Measurements from ENCODE around the gene POU2F1.
"Not testable (repeated sequence)": the region's sequence is repeated elsewhere in the genome, so short reads cannot be mapped to it uniquely, and the experiment has no call there.

The POU2F1 gene

DNA sequence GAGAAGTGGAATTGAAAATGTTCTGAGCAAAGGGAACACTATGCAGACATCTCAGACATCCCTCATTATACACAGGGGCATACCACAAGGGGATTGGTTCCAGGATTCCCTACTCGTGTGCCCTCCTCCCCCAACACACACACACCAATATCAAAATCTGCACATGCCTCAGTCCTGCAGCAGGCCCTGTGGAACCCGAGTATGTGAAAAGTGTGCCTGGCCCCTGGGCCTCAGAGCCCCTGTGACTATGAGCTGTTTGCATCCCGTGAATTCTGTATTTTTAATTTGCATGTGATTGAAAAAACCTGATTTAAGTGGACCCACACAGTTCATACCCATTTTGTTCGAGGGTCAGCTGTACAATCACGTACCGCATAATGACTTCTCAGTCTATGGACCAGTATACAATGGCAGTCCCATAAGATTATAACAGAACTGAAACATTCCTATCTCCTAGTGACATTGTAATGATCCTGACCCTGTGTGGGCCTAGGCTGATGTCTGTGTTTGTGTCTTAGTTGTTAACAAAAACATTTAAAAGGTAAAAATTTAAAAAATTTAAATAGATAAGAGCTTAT, 11.3 kb downstream of the POU2F1 start:
- no peak for DNase-seq (ENCODE audit: low spot score)

DNA sequence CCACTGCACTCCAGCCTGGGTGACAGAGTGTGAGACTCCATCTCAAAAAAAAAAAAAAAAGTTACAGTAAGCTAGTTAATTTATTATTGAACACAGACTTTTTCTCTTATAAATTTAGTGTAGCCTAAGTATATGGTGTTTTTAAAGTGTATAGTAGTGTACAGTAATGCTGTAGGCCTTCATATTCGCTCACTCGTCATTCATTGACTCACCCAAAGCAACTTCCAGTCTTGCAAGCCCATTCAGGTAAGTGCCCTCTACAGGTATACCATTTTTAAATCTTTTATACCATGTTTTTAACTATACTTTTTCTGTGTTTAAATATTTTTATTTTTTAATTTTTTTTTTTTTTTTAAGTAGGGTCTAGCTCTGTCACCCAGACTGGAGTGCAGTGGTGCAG, 12.1 kb downstream of the POU2F1 start:
- no peak for DNase-seq (ENCODE audit: low spot score)

DNA sequence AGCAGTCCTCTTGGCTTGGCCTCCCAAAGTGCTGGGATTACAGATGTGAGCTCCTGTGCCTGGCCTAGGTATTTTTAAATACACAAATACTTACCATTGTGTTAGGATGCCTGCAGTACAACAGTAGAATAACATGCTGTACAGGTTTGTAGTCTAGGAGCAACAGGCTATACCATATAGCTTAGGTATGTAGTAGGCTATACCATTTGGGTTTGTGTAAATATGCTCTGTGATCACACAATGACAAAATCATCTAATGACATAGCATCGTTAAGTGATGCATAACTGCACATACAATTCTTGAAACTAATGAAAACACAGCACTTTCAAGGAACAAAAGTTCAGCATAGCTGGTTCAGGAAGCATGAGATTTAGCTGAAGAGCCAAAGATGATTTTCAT, 12.7 kb downstream of the POU2F1 start:
- DNase-seq (ENCODE audit: low spot score), result no peak

DNA sequence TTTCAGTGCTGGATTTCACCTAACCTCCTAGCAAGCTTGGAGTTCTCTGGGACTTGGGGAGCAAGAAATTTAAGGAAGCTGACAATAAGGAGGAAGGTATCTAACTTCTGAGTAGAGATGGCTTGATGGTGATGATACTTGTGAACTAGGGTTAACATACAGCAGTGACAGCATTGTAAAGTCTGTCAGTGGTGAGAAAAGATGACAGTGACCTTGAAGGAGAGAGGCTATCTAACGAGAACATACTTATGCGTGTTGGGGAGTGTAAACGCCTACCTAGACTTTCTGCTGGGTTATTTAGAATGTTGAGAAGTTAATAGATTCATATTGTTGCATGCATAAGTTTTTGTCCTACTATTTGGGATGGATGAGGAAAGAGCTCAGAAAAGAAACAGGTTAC, 16.3 kb downstream of the POU2F1 start:
- no peak for DNase-seq (ENCODE audit: low spot score)

DNA sequence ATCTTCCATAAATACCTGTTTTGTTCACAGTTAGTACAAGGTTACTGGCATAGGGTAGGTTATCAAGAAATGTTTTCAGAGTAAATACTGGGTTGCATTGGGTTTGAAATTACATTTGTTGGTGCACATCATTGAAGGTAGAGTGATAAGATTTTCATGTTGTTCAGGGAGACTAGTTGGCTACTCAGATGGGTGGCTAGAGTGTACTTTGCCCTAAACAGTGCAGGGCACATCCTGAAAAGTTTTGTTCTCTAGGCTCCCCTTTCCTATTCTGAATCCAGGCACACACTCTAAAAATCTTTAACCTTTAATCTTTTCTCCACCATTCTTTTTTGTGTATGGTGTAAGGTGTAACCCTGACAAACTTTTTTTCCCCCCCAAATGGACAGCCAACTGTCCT, 18.0 kb downstream of the POU2F1 start:
- DNase-seq (ENCODE audit: low spot score), result no peak

DNA sequence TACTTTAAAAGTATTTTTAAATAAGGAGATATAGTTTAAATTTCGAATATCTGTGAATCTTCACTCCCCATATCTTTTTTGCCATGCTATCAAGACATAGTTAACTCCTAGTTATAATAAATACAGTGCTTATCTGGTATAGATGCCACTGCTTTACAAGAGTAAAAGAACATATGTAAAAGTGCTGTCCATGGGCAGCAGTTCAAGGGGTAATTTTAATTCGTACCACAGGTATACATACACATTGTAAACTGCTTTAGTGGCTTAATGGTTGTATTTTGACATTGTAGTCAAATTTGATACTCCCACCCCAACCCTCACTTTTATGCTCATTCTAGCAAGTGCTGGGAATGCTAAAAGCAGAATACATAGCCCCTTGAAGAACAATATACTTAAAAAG, 18.6 kb downstream of the POU2F1 start:
- no peak for DNase-seq (ENCODE audit: low spot score)

DNA sequence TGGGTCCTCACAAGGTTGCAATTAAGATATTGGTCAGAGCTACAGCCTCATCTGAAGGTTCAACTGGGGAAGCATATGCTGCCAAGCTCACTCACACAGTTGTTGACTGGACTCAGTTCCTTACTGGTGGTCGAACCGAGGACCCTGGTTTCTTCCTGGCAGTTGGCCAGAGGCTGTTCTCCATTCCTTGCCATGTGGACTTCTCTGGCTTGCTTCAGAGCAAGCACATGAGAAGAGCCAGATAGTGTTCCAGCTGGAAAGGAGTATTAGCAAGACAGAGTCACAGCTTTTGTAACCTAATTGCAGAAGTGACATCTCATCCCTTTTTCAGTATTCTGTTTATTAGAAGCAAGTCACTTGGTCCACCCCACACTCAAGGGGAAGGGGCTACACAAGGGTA, 23.6 kb downstream of the POU2F1 start:
- no peak for DNase-seq (ENCODE audit: low spot score)

DNA sequence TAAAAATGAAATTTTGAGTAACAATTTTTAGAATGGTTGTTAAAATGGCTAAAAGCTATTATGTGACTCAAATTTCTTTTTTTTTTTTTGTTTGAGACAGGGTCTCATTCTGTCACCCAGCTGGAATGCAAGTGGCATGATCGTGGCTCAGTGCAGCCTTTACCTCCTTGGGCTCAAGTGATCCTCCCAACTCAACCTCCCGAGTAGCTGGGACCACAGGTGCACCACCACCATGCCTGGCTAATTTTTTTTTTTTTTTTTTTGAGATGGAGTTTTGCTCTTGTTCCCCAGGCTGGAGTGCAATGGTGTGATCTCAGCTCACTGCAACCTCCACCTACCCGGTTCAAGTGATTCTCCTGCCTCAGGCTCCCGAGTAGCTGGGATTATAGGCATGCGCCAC, 24.5 kb downstream of the POU2F1 start:
- DNase-seq (ENCODE audit: low spot score), result not testable (repeated sequence)

DNA sequence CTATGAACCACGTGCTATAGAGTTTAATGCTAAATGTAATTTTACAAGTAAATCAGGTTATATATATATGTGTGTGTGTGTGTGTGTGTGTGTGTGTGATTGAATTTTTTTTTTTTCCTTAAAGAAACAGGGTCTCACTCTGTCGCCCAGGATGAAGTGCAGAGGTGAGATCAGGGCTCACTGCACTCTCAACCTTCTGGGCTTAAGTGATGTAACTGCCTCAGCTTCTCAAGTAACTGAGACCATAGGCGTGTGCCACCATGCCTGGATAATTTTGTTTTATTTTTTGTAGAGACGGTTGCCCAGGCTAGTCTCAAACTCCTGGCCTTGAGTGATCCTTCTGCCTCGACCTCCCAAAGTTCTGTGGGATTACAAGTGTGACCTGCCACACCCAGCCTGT, 26.3 kb downstream of the POU2F1 start:
- no peak for DNase-seq (ENCODE audit: low spot score)

DNA sequence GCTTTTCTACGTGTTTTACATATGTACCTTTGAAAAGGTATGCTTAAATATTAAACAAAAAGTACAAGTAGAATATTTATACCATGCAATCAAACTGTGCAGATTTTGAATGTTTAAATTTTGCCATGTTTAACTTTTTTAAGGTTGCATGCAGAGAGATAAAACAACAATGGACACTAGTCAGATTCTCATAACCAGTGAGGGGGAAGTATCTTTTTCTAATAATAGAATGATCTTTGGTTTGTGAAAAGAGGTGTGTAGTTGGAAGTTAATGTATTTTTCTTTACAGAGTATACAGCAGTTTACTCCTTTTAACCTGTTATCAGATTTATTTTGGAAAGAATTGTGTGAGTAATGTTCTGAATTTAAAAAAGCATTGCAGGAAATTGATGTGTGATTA, 27.1 kb downstream of the POU2F1 start:
- no peak for DNase-seq (ENCODE audit: low spot score)

DNA sequence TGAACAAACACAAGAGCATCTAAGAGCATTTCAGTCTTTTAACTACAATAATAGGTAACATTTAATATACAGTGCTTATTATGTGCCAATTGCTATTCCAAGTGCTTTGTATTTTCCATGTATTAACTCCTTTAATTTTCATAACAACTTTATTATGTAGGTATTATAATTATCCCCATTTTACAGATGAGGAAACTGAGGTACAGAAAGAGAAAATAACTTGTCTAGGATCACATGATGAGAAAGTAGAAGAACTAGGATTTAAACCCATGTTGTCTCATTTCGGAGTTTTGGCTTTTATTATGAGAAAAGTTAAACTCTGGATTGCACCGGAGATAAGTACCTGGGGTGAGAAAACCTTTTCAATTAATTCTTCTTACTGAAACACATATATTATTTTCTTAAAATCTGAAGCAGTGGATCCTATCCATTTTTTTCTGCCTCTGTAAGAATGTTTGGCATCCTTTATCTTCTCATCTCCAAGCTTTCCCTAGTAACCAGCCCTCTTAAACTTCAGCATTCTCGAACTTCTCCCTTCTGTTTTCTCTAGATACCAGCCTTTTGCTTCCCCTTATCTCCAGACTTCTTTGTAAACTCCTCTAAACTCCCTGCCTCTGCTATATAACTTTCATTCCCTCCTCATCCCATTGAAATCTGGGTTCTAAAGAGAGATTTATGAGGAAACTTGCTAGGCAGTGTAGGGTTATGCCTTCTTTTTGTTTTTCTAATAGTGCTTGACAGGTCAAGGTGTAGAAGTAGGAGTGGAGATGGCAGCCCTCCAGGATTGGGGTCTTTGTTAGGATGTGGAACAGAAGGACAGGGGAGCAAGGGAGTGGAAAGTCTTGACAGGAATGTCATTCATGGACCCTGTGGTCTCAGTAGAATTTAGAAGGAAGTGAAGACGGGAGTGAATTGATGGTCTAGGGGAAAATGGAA, 28.3 kb downstream of the POU2F1 start:
- no peak for DNase-seq (ENCODE audit: low spot score)

DNA sequence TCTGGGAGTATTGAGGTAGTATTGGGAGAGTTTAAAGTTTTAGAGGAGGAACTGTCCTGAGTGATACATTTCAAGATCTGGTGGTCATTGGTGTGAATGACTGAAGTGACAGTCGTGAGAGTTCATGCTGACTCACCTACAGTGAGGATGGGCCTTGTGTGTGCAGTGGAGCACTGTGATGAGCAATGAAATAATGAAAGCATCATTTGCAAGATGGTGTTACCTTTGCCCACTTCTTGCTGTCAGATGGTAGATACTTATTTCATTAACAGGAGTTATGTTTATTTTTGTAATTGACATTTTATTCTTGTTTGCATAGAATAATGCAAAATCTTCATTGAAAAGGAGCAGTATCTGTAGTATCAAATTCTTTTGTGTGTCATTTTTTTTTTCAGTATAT, 29.0 kb downstream of the POU2F1 start:
- no peak for DNase-seq (ENCODE audit: low spot score)

DNA sequence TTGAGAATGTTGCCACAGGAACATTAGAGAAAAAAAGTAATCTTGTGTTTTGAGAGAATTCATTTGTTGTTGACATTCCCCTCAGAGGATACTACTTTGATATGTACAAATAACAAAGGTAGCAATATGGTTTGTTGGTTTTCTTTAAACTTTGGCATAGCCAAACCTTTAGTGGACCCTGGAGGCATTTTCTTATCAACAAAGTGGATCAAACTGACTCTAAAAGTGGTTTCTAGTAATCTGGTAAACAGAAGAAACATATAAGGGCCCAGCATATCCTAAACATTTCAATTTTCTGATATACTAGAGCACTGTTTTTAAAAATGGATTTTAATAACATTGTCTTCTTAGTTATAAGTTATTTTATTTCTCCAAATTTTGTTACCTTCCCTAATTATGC, 29.8 kb downstream of the POU2F1 start:
- DNase-seq (ENCODE audit: low spot score), result no peak

DNA sequence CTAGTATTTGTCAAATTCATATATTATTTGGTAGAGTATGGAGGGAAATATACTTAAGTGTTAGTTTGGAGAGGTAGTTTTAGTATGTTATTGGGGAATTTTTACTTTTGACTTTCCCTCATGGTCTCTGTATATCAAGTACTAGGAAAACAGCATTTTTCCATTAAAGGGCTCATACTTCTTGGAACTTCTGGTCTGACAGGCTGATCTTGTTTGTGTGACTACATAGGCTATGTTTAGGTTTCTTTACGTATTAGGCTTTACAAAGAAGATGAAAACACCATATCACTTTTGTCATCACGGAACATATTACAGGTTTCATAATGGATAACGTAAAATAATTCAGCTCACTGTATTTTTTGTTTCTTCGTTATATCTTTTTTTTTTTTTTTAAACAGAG, 30.8 kb downstream of the POU2F1 start:
- DNase-seq (ENCODE audit: low spot score), result no peak

DNA sequence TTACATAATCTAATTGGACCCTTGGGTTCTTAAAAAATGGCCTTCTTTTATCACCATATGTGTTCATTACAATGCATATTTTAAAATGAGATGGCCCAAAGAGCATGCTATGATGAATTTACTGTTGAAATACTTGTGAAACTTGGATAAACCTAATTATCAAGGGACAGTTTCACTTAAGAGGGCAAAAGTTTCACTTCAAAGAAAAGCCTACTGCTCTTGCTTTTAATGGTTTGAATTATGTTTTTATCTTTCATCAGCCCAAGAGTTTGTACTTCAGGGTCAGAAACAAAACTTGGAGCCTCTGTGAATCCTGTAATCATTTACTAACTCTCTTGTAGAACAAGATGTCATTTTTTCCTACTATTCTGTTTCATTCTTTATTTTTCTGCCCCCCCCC, 32.3 kb downstream of the POU2F1 start:
- DNase-seq (ENCODE audit: low spot score), result no peak

DNA sequence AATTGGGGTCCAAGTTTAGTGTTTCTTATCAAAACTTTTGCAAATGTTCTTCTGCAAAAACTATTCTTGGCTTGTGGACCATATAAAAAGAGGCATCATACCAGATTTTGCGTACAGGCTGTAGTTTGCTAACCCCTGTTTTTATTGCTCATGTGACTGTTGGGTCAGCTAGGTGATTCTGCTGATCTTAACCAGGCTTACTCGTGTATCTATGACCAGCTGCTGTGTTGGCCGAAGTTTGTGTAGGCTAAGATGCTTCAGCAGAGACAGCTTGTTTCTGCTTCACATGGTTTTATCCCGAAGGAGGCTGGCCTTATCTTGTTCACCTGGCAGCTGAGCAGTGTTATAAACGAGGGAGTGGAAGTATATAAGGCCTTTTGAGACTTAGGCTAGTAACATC, 38.2 kb downstream of the POU2F1 start:
- no peak for DNase-seq (ENCODE audit: low spot score)

DNA sequence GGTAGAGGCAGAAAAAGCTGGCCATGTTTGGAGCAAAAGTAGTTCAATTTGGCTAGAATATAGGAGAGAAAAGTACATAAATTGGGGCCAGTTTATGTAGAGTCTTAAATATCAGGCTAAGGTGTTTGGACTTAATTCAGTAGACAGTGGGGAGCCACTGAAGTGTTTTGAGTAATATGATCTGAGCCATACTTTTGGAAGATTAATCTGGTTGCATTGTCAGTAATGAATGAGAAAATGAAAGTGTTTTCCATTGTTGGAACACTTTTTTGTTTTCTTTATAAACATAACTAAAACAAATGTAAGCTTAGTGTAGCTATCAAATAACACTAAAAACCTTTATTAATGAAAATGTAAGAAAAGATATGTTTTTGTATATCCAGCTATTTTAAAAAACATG, 42.1 kb downstream of the POU2F1 start:
- no peak for DNase-seq (ENCODE audit: low spot score)

DNA sequence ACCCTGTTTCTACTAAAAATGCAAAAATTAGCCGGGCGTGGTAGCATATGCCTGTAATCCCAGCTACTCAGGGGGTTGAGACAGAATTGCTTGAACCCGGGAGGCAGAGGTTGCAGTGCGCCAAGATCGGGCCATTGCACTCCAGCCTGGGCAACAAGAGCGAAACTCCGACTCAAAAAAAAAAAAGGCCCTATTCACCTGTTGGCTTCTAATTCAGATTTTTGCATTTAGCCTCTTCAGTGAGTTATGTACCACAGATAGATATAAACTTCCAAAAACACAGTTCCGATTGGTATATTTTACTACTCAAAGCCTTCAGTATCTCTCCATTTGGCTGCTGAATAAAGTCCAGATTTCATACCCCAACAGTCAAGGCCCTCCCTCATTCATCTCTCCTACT, 42.7 kb downstream of the POU2F1 start:
- DNase-seq (ENCODE audit: low spot score), result no peak

DNA sequence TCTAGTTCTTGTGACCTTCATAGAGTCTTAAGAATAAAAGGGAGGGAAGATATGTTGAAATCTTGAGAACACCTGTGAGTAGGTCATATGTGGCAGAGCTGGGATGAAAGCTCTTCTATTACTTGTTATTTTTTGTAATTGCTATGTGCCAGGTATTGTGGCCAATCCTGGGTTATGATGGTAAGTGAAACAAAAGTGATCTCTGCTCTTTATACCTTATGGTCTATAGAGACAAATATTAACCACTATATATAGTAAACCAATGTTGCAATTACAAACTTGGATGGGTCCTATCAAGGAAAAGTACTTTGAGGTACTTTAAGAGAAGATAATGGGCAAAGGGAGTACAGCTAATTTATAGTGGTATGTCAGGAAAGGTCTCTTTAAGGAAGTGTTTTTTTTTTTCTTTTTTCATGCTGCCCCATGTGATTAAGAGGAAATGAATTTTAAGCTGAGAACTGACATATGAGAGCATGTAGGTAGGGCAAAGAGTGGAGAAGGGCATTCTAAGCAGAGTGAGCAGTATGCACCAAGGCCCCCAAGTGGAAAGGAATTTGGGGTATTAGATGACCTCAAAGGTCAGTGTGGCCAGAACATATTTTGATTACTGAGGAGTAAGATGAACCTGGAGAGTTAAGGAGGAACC, 43.3 kb downstream of the POU2F1 start:
- DNase-seq (ENCODE audit: low spot score), result no peak

DNA sequence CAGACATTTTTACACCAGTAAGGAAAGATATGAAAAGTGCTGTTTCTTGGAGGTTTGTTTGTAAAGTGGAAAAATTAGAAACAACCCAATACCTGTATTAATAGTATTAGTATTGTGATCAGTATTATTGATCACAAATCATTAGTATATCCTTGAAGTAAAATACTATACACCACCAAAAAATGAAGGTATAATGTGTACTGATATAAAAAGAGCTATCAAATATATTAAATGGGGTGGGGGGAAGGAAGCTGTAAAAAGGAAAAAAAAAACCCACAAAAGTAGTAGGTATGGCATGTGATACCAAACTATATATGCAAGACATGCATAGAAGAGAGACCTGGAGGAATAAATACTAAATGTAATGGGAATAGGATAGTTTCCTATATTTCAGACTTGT, 46.3 kb downstream of the POU2F1 start:
- no peak for DNase-seq (ENCODE audit: low spot score)

DNA sequence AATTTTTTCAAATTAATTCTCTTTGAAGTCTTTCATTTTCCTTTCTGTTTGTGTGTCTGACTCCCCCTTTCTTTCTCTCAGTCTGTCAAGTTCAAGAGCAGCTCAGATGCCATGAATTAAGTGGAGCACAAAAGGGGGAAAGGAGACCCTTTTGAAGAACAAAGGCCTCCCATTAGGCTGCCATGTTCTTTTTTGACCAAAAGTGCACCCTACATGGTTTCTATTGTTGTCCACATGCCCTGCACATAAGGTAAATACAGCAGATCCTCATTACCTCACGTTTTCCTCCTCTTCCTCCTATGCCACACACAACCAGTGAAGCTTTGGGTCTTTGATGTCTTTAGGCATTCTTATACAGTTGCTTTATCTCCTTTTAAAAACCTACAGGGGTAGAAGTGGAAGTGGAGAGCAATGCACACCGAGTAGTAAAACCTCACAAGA, 47.7 kb downstream of the POU2F1 start:
- no peak for DNase-seq (ENCODE audit: low spot score)

DNA sequence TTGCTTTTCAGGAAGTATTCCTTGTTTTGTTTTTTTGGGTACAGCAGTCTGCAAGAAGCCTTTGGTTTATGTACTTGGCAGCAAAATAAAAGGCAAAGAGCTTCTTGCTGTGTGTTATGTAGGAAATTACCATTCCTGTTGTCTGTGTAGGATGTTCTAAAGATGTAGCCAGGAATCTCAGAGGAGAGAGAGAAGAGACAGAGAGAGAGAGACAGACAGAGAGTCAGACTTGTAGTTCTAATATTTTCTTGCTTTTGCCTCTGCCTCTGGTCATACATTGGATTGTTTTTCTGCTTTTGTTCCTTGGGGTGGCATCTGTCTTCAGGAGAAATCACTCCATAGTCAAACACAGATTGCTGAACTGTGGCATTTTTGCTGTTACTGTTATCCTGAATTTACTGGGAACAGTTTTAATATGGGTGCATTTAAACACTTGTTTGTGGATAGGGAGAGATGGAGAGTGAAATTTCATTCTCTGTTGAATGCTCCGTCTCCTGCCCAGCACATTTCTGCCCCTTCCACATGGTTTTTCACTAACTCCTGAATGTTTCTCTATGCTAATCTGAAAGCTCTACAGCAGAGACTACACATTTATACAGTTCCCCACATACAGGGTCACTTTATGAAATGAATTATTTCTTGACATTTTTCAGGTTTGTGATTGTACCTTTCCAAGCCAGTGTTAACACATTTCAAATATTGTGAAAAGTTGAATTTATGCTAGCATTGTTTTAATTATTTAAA, 49.8 kb downstream of the POU2F1 start:
- no peak for DNase-seq (ENCODE audit: low spot score)

Measured in hematopoietic multipotent progenitor cell treated with erythropoietin and hydrocortisone succinate and interleukin-3 and kit ligand, for 15 days (in vitro differentiated cells).